ENCODE results near the gene CDC14C. TPM values are rescaled to one million over a fixed set of nuclear protein-coding genes. Genes with fewer than 3 reads are reported as not detected.

Gene CDC14C
- total RNA-seq, 1 experiment from 2014 or later = 0.24 TPM

GRCh38 chr7:48887500-48887899 is 36.8 kb upstream of the CDC14C start:
- no peak for TF ChIP-seq CTCF (IDR thresholded peaks at IDR 0.05; ENCODE audit: unreplicated experiment)
- H3K4me1 Mint-ChIP-seq (ENCODE audit: low read depth, unreplicated experiment) = no peaks in the 10 kb centered on the region
- no peak overlapping the region for H3K27ac Mint-ChIP-seq (ENCODE audit: unreplicated experiment)
- CTCF ChIA-PET = interaction anchor here (0.9 kb wide), 2 partner anchors 10 to 45 kb away, joined by 3 to 4 read pairs; no protein-coding TSS in a partner anchor
- H3K36me3 Mint-ChIP-seq (ENCODE audit: insufficient read depth, unreplicated experiment) = no peaks in the 10 kb centered on the region
- H3K27me3 Mint-ChIP-seq (ENCODE audit: unreplicated experiment) = no peaks in the 10 kb centered on the region
- H3K4me3 Mint-ChIP-seq (ENCODE audit: low read depth, unreplicated experiment) = no peak overlapping the region
- no peak for DNase-seq
- no TSS peak for BruUV-seq (replicated peaks)
- intact Hi-C loops (cut with micrococcal nuclease; ENCODE audit: unreplicated experiment) = no loop called here
- peaks cover 10% of the 10 kb centered on the region for H3K9me3 Mint-ChIP-seq (ENCODE audit: low read depth, unreplicated experiment)

- DNase-seq = no peak
- Mint-ChIP-seq H3K9me3 (ENCODE audit: low read depth, unreplicated experiment) (peaks cover 8% of the 10 kb centered on the region), H3K4me1 (ENCODE audit: low read depth, unreplicated experiment) (no peaks in the 10 kb centered on the region), H3K27me3 (ENCODE audit: unreplicated experiment) (no peaks in the 10 kb centered on the region), H3K36me3 (ENCODE audit: insufficient read depth, unreplicated experiment) (no peaks in the 10 kb centered on the region), H3K27ac (ENCODE audit: unreplicated experiment) (no peak overlapping the region), H3K4me3 (ENCODE audit: low read depth, unreplicated experiment) (no peak overlapping the region)
- intact Hi-C loops (cut with micrococcal nuclease; ENCODE audit: unreplicated experiment) = no loop called here
- BruUV-seq (replicated peaks) = no TSS peak
- CTCF ChIA-PET = no interaction called here
- TF ChIP-seq CTCF (IDR thresholded peaks at IDR 0.05; ENCODE audit: unreplicated experiment) = no peak
Measured at GRCh38 chr7:48894574-48894973, 29.8 kb upstream of the CDC14C start.

- H3K4me3 Mint-ChIP-seq (ENCODE audit: low read depth, unreplicated experiment) = no peak overlapping the region
- no peak for TF ChIP-seq CTCF (IDR thresholded peaks at IDR 0.05; ENCODE audit: unreplicated experiment)
- no peak for DNase-seq
- H3K27me3 Mint-ChIP-seq (ENCODE audit: unreplicated experiment) = no peaks in the 10 kb centered on the region
- CTCF ChIA-PET = no interaction called here
- no peak overlapping the region for H3K27ac Mint-ChIP-seq (ENCODE audit: unreplicated experiment)
- intact Hi-C loops (cut with micrococcal nuclease; ENCODE audit: unreplicated experiment) = no loop called here
- BruUV-seq (replicated peaks) = no TSS peak
- H3K4me1 Mint-ChIP-seq (ENCODE audit: low read depth, unreplicated experiment) = no peaks in the 10 kb centered on the region
- H3K9me3 Mint-ChIP-seq (ENCODE audit: low read depth, unreplicated experiment) = peaks cover 3% of the 10 kb centered on the region
- no peaks in the 10 kb centered on the region for H3K36me3 Mint-ChIP-seq (ENCODE audit: insufficient read depth, unreplicated experiment)
Measured at GRCh38 chr7:48899932-48900331, 24.4 kb upstream of the CDC14C start.

GRCh38 chr7:48901966-48902365 is 22.4 kb upstream of the CDC14C start:
- no peaks in the 10 kb centered on the region for H3K36me3 Mint-ChIP-seq (ENCODE audit: insufficient read depth, unreplicated experiment)
- BruUV-seq (replicated peaks) = no TSS peak
- no peak for TF ChIP-seq CTCF (IDR thresholded peaks at IDR 0.05; ENCODE audit: unreplicated experiment)

More at GRCh38 chr7:48901966-48902365, 22.4 kb upstream of the CDC14C start:
- no peak for DNase-seq
- no peak overlapping the region for H3K4me3 Mint-ChIP-seq (ENCODE audit: low read depth, unreplicated experiment)
- H3K27me3 Mint-ChIP-seq (ENCODE audit: unreplicated experiment) = no peaks in the 10 kb centered on the region
- H3K27ac Mint-ChIP-seq (ENCODE audit: unreplicated experiment) = no peak overlapping the region
- peaks cover 3% of the 10 kb centered on the region for H3K9me3 Mint-ChIP-seq (ENCODE audit: low read depth, unreplicated experiment)
- peaks cover 9% of the 10 kb centered on the region for H3K4me1 Mint-ChIP-seq (ENCODE audit: low read depth, unreplicated experiment)
- CTCF ChIA-PET = no interaction called here
- intact Hi-C loops (cut with micrococcal nuclease; ENCODE audit: unreplicated experiment) = no loop called here
